ENCODE data around the gene PER2. TPM values are rescaled to one million over a fixed set of nuclear protein-coding genes. Genes with fewer than 3 reads are reported as not detected.

PER2 gene
- total RNA-seq, 1 donor from 2014 or later: 5.3 TPM

- FAIRE-seq: no peak
These were observed 34.2 kb downstream of the PER2 start for GRCh38 chr2:238254095-238254723.

DNA sequence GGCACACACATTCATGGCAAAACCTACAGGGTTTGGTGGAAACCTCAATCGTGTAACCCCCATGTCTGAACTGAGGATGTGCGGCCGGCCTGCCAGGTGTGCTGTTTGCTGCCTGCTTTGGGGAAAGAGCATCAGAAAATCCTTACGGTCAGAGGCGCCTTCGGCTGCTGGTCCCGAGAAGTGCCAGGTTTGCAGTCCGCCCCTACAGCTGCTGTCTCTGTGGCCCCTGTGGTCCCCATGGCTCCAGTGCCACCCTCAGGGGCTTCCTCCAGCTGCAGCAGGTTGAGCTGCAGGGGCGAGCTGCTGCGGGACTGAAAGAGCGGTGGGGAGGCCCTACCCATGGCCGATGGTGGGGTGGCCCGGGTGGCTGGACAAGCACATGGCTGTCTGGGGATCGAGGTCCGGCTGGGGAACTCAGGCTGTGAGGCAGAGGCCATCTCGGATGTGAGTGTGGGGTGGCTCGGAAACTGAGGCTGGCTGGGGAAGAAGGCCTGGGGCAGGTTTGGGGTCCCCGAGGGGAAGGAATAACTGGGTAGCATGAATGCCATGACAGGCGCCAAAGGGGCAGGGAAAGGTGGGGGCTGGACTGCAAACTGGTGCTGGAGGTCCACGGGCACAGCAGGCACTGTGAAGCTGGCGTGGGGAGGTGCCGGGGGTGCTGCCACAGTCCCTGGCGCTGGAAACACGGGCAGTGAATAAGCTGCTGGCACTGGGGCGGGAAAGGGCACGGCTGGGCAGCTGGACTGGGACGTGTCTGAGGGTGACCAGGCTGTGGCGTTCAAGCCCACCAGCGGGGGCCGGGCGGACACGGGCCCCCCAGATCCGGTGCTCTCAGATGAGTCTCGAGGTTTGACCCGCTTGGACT is 35.4 kb downstream of the PER2 start:
- no peak for DNase-seq (ENCODE audit: low spot score in 2 of 2)
- FAIRE-seq: no peak

More at GRCh38 chr2:238254095-238254723, 34.2 kb downstream of the PER2 start:
- DNase-seq (ENCODE audit: low spot score in 2 of 2): no peak

- FAIRE-seq: no peak
- DNase-seq (ENCODE audit: low spot score in 2 of 2): no peak
These were observed 36.4 kb downstream of the PER2 start for GRCh38 chr2:238251986-238252385.

DNA sequence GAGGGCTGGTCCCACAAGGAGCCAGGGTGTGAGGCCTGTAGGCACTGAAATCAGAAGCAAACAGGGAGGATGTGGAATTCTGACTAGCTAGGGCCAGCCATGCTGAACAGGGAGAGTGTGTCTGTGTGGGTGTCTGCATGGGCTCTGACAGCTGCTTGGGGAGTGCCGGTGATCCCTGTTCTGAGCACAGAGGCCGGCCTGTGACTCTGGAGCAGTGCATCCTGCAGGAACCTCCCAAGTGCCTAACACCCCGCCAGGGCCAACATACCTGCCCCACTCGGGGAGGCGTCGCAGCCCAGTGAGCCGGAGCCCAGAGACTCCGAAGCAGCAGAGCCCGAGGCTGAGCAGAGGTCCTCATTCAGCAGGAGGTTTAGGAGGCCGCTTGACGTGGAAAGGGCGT is 37.1 kb downstream of the PER2 start:
- no peak for DNase-seq (ENCODE audit: low spot score in 2 of 2)
- no peak for FAIRE-seq

- DNase-seq (ENCODE audit: low spot score in 2 of 2): no peak
- FAIRE-seq: no peak
These were observed 37.5 kb downstream of the PER2 start for GRCh38 chr2:238250896-238251295.

DNA sequence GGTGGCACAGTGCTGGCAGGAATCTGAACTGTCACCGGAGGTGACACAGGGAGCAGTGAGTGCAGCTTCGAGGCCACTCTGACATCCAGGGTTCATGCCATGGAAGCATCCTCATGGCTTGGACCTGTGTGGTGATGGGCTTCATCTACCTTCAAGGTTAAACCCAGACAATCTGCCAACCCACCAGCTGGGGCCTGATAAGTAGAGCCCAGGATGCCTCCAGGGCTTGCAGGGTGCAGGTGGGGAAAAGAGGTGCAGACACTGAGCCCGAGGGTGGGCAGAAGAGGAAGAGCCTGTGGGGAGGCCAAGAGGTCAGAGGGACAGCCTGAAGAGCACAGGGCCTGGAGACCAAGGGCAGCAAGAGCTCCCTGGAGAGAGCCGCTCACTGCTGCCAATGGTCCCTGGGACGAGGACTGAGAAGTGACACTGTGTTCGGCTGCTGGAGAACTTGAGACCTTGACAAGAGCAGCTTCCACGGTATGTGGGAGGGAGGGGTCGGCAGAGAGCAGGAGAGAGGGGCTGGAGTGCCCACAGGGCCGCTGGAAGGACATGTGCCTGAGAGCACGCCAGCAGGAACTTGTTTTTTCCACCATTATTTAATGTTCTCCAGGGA is 40.5 kb downstream of the PER2 start:
- DNase-seq (ENCODE audit: low spot score in 2 of 2): no peak
- FAIRE-seq: no peak

- FAIRE-seq (no peak), DNase-seq (ENCODE audit: low spot score in 2 of 2) (no peak)
These were observed 41.2 kb downstream of the PER2 start for GRCh38 chr2:238247002-238247822.

DNA sequence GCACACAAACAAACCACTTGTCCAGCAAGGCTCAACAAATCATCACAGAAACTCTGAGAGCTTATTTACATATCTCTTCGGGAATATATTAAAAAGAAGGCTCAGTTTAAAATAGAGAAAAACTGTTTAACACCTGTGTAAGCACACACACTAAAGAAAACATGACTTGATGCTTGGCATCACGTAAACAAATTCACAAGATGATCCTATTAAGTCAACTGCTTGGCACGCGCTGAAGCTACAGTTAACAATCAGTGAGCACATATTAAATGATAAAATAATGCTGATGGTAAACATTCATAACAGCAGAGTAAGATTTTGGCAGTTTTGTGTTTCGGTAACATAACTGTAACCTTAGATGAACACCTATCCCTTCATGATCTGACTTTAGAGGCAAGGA is 44.3 kb downstream of the PER2 start:
- DNase-seq (ENCODE audit: low spot score in 2 of 2) (no peak), FAIRE-seq (no peak)

DNA sequence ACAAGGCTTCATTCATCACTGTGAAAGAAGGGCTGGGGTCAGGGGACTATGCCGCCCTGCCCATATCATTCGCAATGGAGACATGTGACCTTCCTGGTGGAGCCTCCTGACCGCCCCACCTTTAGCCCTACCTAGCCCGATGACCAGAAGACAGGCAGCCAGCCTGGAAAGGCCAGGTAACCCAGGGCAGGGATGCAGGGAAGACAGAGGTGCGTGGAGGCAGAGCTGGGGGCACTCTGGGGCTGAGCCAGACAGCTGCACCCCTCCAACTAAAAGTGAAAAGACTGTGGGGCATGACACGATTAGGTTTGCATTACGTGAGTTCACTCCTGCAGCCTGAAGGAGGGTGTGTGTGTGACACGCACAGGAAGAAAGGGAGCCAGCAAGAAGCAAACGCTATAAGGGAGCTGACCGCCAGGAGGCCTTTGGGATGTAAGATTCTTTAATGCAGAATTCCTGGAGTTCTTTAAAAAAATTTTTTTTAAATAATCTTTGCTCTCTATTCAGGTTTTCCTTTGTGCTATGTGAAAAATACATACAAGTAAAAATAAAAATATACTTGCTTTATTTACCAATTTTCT is 44.8 kb downstream of the PER2 start:
- DNase-seq (ENCODE audit: low spot score in 2 of 2): no peak
- FAIRE-seq: no peak

DNA sequence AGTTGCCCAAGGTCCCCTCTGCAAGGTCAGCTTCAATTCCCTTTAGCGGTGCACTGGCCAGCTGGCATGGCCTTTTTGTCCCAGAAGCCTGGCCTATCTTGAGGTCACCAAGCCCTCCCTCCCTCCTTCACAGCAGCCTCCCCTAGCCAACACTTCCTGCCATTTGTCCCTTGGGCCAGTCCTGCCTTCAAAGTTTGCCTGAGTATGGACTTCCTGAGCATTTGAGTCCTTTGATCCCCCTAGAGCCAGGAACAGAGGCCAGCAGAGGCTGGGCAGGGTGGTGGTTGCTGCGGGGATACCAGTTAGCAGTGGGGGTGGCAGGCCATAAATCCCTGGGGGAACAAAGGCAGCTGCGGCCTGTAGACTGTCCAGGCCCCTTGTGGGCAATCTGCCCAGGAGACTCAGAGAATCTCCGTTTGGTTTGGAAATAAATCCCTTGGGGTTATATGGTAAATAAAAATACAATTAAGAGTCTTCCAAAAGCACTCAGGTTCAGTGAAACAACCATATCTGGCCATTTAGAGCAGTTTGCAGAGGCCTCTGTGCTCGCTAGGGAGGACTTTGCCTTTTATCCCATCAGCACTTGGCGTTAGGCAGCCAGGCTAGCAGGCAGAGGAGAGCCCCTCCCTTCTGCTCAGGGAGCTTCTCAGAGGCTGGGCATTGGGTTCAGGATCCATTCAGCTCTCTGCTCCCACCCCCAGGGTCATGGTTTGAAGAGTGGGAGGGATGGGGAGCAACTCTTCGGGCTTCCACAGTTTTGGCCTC is 45.5 kb downstream of the PER2 start:
- FAIRE-seq: no peak
- DNase-seq (ENCODE audit: low spot score in 2 of 2): no peak

- DNase-seq (ENCODE audit: low spot score in 2 of 2) (no peak), FAIRE-seq (no peak)
These were observed 46.4 kb downstream of the PER2 start for GRCh38 chr2:238241970-238242369.

GRCh38 chr2:238240757-238241711 is 47.4 kb downstream of the PER2 start:
- FAIRE-seq: no peak
- DNase-seq (ENCODE audit: low spot score in 2 of 2): peak in 1 of 2 donors; percentile 57

DNA sequence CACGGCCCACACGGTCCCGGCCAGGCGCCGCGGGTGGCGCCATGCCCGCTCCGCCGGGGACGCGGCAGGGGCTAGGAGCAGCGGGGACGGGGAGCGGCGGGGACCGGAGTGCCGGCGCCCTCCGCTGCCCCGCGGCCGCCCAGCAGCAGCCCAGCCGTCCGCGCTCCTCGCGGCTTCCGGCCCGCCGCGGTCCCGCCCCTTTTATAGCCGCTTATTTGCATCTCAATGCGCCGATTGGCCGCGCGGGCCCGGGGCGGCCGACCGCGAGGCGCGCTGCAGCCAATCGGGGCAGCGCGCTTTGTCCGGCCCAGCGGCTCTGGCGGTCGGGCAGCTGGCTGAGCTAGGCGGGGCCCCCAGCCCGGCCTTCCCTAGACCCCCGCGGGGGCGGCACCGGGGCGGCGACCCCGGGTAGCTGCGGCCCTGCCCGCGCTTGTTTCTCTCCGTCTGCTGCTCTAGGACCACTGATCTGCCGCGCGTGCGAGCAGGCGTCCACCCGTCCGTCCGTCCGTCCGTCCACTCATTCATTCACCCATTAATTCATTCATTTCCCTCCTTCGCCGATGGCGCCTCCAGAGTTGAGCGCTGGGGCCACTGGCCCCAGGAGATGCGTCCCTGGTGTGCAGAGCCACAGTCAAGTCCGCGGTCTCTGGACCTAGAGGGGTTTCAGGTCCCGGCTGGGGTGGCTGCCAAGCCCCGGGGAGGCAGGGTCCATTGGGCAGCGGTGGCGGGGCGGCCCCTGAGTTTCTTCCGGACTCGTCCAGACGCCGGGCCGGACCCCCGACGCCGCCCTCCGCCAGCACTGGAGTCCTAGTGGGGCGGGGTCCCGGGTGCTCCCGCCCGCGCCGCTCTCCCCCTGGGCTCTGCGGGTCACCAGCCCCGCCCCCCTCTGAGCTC is 48.3 kb downstream of the PER2 start, which contains the start of gene HES6:
HES6 (minus strand) TSS at position 176 of the 894 bp plus-strand sequence; CDS start at position 43, 133 bp downstream.
- peak; percentile 95 to 98 for DNase-seq (ENCODE audit: low spot score in 2 of 2)
- FAIRE-seq: no peak

GRCh38 chr2:238239543-238239862 is 48.9 kb downstream of the PER2 start:
- DNase-seq (ENCODE audit: low spot score in 2 of 2) (no peak), FAIRE-seq (no peak)

- peak in 1 of 2 donors; percentile 47 for DNase-seq (ENCODE audit: low spot score in 2 of 2)
- no peak for FAIRE-seq
These were observed 49.5 kb downstream of the PER2 start for GRCh38 chr2:238238766-238239542.

DNA sequence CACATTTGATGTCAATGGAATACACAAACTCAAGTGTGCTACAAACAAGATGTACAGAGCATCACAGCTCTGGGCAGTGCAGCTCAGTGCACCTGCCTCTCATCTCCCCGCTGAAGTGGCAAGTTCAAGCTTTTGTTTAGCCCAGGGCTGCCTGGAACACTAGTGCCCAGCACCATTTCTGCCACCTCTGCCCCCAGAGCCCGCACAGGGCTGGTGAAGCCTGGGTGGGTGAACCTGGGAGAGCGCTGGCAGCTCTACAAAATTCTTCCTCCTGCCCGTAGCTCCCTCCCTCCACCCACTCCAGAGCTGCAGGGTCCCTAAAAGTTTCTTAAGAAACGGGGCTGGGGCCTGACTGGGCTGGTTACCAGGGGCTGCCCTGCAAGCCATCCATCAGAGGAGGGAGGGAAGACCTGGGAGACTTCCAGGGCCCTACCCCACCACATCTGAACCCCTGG is 50.1 kb downstream of the PER2 start:
- FAIRE-seq: no peak
- no peak for DNase-seq (ENCODE audit: low spot score in 2 of 2)
